Fibroblast of skin of back (primary cell): Measurements from ENCODE around the gene FANCG.

Experiments
- DNase-seq: peaks from one replicate; pipeline ENCODE4 v3.0.0-alpha.2; 2013

The FANCG gene

GRCh38 chr9:35060548-35061207 lies 19.1 kb downstream of the FANCG start:
- DNase-seq, result no peak

DNA sequence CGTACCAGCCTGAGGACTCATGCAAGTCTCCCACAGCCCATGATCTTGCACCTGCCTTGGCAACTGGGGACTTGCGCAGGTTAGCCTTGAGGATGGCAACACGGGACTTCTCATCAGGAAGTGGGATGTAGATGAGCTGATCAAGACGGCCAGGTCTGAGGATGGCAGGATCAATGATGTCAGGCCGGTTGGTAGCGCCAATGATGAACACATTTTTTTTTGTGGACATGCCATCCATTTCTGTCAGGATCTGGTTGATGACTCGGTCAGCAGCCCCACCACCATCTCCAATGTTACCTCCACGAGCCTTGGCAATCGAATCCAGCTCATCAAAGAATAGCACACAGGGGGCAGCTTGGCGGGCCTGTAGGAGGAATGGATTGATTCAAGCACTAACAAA lies 20.3 kb downstream of the FANCG start:
- no peak for DNase-seq

GRCh38 chr9:35057271-35057620 lies 22.5 kb downstream of the FANCG start:
- no peak for DNase-seq

- no peak for DNase-seq
These were observed 23.0 kb downstream of the FANCG start for GRCh38 chr9:35056571-35057270.

DNA sequence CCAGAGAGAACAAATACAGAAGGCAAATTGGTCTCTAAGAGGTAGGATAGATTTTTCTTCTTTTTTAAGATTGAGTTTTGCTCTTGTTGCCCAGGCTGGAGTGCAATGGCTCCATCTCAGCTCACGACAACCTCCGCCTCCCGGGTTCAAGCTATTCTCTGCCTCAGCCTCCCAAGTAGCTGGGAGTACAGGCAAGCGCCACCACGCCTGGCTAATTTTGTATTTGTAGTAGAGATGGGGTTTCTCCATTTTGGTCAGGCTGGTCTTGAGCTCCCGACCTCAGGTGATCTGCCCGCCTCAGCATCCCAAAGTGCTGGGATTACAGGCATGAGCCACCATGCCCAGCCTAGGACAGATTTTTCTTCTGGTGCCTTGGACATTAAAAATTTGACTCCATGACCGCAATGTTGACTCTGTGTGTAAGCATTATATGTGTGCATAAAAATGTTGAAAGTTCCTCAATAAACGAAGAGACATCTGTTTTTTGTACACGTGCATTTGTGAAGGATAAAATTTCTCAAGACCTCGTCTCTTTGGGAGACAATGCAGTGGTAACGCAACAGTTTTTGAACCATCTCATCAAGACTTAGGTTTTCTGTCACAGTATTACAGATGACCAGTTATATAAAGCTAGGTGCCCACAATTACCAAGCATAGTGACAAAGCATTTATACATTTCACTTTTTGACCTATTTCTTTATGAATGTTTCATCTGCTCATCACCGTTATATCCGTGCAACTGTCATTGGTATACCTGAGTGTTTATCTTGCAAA lies 24.7 kb downstream of the FANCG start:
- no peak for DNase-seq

DNA sequence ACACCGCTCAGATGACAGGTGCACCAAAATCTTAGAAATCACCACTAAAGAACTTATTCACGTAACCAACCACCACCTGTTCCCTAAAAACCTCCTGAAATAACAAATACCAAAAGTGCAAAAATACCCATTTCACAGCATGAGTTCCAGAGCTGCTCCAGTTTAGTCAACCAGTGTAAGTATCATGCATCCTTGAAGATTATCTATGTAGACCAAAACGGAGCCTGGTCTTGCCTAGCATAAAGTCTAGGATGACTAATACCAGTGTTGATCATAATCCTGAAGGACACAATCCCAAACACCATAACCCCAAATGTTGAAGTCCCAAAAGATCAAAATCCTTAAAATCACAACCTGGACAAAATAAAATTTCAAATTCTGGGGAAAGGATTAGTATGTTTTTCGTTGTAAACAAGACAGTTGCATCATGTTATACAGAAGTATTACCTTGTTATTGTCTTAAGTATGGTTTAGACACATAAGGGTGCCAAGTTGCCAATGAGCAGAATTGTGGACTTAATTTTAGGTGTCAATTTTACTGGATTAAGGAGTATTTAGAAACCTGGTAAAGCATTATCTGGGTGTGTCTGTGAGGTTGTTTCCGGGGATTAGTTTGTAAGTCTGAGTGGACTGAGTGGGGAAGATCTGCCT lies 25.4 kb downstream of the FANCG start:
- no peak for DNase-seq

- DNase-seq, result peak; percentile 48
These were observed 28.4 kb downstream of the FANCG start for GRCh38 chr9:35051069-35051967.

- DNase-seq, result peak; percentile 55
These were observed 31.2 kb downstream of the FANCG start for GRCh38 chr9:35048511-35048910.

- DNase-seq, result peak; percentile 26
These were observed 35.7 kb downstream of the FANCG start for GRCh38 chr9:35044071-35044470.

DNA sequence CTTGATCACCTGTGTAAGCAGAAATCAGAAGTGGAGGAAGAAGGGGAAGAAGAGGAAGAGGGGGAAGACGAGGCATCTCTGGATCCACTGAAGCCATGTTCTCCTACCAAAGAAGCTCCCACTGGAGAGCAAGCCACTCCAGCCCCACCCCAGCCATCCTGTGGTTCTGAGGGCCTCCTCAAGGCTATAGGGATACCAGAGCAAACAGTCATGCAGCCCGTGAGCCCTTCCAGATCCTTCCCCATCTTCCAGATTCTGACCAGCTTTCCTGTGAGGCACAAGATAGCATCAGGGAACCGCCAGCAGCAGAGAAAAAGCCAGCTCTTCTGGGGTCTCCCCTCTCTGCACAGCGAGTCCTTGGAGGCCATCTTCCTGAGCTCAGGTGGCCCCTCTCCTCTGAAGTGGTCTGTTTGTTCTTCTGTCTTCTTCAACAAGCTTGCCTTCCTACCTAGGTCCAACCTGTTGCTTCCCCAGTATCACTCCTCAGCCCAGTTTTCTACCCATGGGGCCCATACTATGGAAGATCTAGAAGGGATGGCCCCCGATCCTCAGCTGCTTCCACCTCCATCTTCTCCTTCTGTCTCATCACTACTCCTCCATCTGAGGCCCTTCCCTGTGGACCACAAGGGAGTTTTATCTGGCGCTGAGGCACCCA lies 36.7 kb downstream of the FANCG start:
- DNase-seq, result no peak

DNA sequence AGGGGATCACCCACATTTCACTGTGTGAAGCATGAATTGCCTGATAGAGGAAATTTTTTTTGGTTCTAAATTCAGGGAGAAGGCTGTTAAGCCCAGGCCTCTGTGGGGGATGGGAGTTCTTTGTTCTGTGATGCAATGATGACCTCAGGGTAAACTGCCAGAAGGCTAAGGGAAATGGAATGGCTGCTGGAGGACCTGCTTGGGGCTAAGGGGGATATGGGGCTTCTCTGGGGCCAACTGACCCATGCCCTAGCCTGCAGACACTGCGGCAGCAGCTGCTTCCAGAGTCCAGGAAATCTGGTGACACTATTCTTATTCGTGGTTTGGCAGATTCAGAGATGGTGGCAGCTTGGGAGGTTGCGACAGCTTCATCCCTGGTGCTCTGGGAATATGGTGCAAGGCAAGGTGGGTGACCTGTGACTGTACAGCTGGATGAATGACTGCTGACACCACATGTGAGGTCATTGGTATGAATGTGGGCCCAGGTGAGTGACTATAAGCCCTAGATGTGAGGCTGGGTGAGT lies 37.6 kb downstream of the FANCG start:
- DNase-seq, result no peak

GRCh38 chr9:35035851-35036701 lies 43.7 kb downstream of the FANCG start:
- DNase-seq, result peak; percentile 66

- no peak for DNase-seq
These were observed 46.6 kb downstream of the FANCG start for GRCh38 chr9:35033101-35033500.

GRCh38 chr9:35029852-35030251 lies 49.9 kb downstream of the FANCG start:
- DNase-seq, result no peak

GRCh38 chr9:35029241-35029640 lies 50.5 kb downstream of the FANCG start:
- DNase-seq, result no peak

- no peak for DNase-seq
These were observed 51.4 kb downstream of the FANCG start for GRCh38 chr9:35028341-35028740.

DNA sequence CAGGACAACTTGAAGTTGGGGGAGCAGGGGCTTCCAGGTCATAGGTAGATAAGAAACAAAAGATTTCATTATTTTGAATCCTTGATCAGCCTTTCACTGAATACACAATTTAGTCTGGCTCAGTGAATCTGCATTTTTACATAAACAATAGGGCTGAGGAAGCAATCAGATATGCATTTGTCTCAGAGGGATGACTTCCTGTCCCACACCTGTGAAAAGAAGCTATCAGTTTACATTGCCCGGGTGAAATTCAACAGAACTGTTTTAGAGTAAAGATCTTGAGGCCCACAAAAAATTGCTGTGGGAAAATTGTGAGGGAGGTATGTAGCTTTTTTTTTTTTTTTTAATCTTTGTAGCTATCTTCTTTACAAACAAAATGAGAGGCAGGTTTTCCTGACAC lies 51.9 kb downstream of the FANCG start:
- DNase-seq, result no peak

DNA sequence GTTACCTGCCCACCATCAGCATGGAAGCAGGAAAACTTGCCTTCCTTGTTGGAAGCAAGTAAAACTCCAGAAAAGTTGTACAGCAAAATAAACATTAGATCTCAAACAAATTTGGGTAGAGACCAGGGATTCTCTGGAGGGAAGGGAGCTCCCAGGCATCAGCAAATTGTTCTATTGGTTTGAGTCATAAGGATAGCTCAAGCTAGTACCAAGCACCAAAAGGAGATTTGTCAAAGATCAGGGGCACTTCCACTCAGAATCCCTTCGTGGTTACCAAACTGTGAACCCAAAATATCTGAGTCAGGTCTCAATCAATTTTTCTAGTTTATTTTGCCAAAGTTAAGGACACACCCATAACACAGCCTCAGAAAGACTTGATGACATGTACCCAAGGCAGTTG lies 52.4 kb downstream of the FANCG start:
- no peak for DNase-seq

DNA sequence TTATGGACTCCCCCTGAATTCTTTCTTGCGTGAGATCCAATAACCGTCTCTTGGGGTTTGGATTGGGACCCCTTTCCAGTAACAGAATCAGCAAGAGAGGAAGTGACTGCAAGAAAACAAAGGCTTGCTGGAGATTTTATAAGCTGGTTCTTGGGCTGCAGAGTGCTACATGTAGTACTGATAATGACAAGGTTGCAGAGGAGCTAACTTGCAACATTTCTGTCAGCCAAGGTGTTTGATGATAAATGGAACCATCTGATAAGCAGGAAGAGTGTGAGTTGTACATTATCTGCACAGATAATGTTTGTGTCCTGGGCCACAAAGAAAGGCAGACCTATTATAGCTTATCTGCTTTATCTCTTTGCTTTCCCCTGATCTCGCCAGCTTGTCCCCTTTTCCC lies 53.1 kb downstream of the FANCG start:
- DNase-seq, result no peak
